Measurements from ENCODE around the gene ISLR.

DNA sequence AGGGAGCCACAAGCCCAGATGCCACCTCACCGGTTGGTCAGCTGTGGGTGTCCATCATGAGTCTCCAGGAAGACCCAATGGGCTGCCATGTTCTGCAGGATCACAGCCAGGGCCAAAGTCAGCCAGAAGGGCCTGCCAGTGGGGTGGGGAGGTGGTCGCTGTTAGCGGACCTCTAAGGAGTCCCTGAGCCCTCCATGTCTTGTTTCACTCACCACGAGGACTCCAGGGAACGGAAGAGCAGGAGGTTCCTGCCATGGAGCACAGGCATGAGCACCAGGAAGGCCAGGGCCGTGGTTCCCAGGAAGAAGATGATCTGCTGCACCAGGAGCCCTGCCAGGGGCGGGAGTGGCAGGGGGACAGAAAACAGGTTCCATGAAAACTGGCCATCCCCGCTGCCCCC lies 8.6 kb downstream of the ISLR start:
- no peak for TF ChIP-seq EZH2 (IDR thresholded peaks at IDR 0.05; ENCODE audit: borderline replicate concordance, insufficient read depth, low read length, poor library complexity, severe bottlenecking)
- no peak for TF ChIP-seq EP300 (conservative IDR thresholded peaks at IDR 0.05; ENCODE audit: poor library complexity, severe bottlenecking)

Data from neural cell (in vitro differentiated cells).